Measurements from ENCODE around the gene MAGI2. TPM values are rescaled to one million over a fixed set of nuclear protein-coding genes. Genes with fewer than 3 reads are reported as not detected.
A peak's percentile ranks its signal among the peaks of the same experiment; 100 is the strongest.

The MAGI2 gene
- polyA plus RNA-seq = under 1 TPM; 0.67 to 0.79 TPM

DNA sequence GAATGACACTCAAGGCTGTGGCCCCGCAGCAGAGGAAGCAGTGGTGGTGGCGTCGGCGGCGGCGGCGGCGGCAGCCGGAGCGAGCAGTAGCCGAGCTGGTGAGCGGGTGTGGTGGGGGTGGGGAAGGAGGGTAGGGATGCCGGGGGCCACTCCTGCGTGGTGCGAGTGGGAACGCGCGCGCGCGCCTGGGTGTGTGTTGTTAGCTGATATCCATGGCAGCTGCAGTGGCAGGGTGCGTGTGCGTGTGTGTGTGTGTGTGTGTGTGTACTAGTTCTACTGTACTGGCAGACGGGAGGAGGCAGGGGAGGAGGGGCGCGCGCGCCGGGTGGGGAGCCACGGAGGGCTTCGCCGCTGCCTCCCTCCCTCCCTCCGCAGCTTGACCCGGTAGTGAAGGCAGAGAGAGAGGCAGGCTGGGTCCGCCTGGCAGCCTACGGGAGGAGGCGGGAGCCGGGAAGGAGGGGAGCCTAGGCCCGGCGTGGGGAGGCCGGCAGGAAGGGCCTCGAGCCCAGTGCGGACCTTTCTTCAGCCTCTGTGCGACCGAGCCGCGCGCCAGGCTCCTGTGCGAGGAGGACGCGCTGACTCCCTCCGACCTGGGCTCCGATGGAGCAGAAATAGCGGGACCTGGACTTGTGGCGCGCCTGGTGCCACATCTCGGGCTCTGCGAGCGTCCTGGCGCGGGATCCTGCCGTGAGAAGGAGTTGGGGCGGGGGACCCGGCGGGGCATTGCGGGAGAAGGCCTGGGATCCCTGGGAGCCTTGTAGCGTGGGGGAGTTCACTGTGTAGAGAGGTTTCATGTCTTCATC, at the start of gene MAGI2:
MAGI2 (minus strand) TSS at position 110 of the 803 bp plus-strand sequence. CDS start 347 bp downstream, outside the sequence.
- 2% methylated on average over 60 to 67 of the region's 67 CpGs for WGBS, 2 donors
- H3K4me1 ChIP-seq (ENCODE audit: control insufficient read depth in 2 of 2, insufficient read depth in 2 of 2, low read length in 1 of 2) = peaks cover 0 to 6% of the 10 kb centered on the region in 2 donors

DNA sequence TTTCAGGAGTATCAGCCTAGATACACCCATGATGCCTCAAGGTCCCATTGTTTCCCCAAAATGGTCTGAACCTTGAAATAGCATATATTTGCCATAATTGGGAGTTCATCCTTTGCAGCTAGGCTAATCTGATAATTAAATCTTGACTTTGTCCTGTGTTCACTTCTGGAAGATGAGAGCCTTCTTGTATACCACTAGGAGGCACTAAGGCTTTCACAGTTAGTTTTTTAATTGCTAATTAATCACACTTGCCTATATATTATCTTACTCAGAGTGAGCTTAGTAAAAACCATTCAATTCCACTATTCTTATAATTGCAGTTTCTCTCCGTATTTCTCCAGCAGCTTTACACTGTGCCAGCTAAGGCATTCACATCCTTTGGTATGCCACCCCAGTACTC, 48.7 kb upstream of the MAGI2 start:
- H3K4me1 ChIP-seq (ENCODE audit: control insufficient read depth in 2 of 2, insufficient read depth in 2 of 2, low read length in 1 of 2) = no peaks in the 10 kb centered on the region
- 69 to 89% methylated on average over 1 of the region's 1 CpG for WGBS, 2 donors
- no peak overlapping the region for H3K4me3 ChIP-seq (ENCODE audit: low read depth in 1 of 2, low read length in 2 of 2)
- H3K9me3 ChIP-seq (ENCODE audit: control insufficient read depth in 2 of 2, insufficient read depth in 1 of 2, low read depth in 1 of 2, low read length in 1 of 2) = no peaks in the 10 kb centered on the region
- H3K27ac ChIP-seq (ENCODE audit: low read depth in 2 of 2, low read length in 1 of 2) = no peak overlapping the region
- no peaks in the 10 kb centered on the region for H3K27me3 ChIP-seq (ENCODE audit: control insufficient read depth in 1 of 2, insufficient read depth in 2 of 2, low read length in 2 of 2)
- H3K36me3 ChIP-seq (ENCODE audit: control insufficient read depth in 2 of 2, insufficient read depth in 2 of 2, low read length in 1 of 2) = no peaks in the 10 kb centered on the region

More for the DNA sequence above, at the start of gene MAGI2:
- peaks cover 0 to 2% of the 10 kb centered on the region in 2 donors for H3K9me3 ChIP-seq (ENCODE audit: control insufficient read depth in 2 of 2, insufficient read depth in 1 of 2, low read depth in 1 of 2, low read length in 1 of 2)
- H3K27ac ChIP-seq (ENCODE audit: low read depth in 2 of 2, low read length in 1 of 2) = peak within 1 kb of the TSS; percentile 78 to 92
- H3K27me3 ChIP-seq (ENCODE audit: control insufficient read depth in 1 of 2, insufficient read depth in 2 of 2, low read length in 2 of 2) = no peaks in the 10 kb centered on the region
- H3K36me3 ChIP-seq (ENCODE audit: control insufficient read depth in 2 of 2, insufficient read depth in 2 of 2, low read length in 1 of 2) = no peaks in the 10 kb centered on the region
- H3K4me3 ChIP-seq (ENCODE audit: low read depth in 1 of 2, low read length in 2 of 2) = peak within 1 kb of the TSS; percentile 34 to 53

DNA sequence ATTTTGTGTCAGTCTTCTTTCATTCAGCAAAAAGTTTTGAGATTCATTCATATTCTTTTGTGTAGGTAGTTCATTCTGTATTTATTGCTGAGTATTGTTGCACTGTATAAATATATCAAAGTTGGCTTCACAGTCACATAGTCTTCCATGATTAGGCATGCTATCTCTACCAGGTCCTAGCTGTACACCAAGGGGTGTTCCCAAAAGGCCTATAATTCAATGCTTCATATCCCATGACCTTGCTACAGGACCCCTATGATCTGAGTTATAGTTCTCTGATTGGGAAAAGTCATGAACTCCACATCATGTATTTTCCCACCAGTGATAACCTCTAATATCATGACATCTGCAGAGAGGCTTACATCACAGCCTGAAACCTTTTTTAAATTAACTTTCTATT, 47.3 kb upstream of the MAGI2 start:
- Histone ChIP-seq H3K9me3 (ENCODE audit: control insufficient read depth in 2 of 2, insufficient read depth in 1 of 2, low read depth in 1 of 2, low read length in 1 of 2) (no peaks in the 10 kb centered on the region), H3K4me1 (ENCODE audit: control insufficient read depth in 2 of 2, insufficient read depth in 2 of 2, low read length in 1 of 2) (no peaks in the 10 kb centered on the region), H3K4me3 (ENCODE audit: low read depth in 1 of 2, low read length in 2 of 2) (no peak overlapping the region), H3K27ac (ENCODE audit: low read depth in 2 of 2, low read length in 1 of 2) (no peak overlapping the region), H3K36me3 (ENCODE audit: control insufficient read depth in 2 of 2, insufficient read depth in 2 of 2, low read length in 1 of 2) (no peaks in the 10 kb centered on the region), H3K27me3 (ENCODE audit: control insufficient read depth in 1 of 2, insufficient read depth in 2 of 2, low read length in 2 of 2) (no peaks in the 10 kb centered on the region)

- Histone ChIP-seq H3K4me3 (ENCODE audit: low read depth in 1 of 2, low read length in 2 of 2) (no peak overlapping the region), H3K27me3 (ENCODE audit: control insufficient read depth in 1 of 2, insufficient read depth in 2 of 2, low read length in 2 of 2) (no peaks in the 10 kb centered on the region), H3K36me3 (ENCODE audit: control insufficient read depth in 2 of 2, insufficient read depth in 2 of 2, low read length in 1 of 2) (no peaks in the 10 kb centered on the region), H3K4me1 (ENCODE audit: control insufficient read depth in 2 of 2, insufficient read depth in 2 of 2, low read length in 1 of 2) (no peaks in the 10 kb centered on the region), H3K9me3 (ENCODE audit: control insufficient read depth in 2 of 2, insufficient read depth in 1 of 2, low read depth in 1 of 2, low read length in 1 of 2) (no peaks in the 10 kb centered on the region), H3K27ac (ENCODE audit: low read depth in 2 of 2, low read length in 1 of 2) (no peak overlapping the region)
- 72 to 76% methylated on average over 3 of the region's 3 CpGs for WGBS, 2 donors
These were observed 44.3 kb upstream of the MAGI2 start for GRCh38 chr7:79497728-79498127.

- Histone ChIP-seq H3K4me3 (ENCODE audit: low read depth in 1 of 2, low read length in 2 of 2) (no peak overlapping the region), H3K36me3 (ENCODE audit: control insufficient read depth in 2 of 2, insufficient read depth in 2 of 2, low read length in 1 of 2) (no peaks in the 10 kb centered on the region), H3K9me3 (ENCODE audit: control insufficient read depth in 2 of 2, insufficient read depth in 1 of 2, low read depth in 1 of 2, low read length in 1 of 2) (no peaks in the 10 kb centered on the region), H3K27ac (ENCODE audit: low read depth in 2 of 2, low read length in 1 of 2) (no peak overlapping the region), H3K4me1 (ENCODE audit: control insufficient read depth in 2 of 2, insufficient read depth in 2 of 2, low read length in 1 of 2) (no peaks in the 10 kb centered on the region), H3K27me3 (ENCODE audit: control insufficient read depth in 1 of 2, insufficient read depth in 2 of 2, low read length in 2 of 2) (no peaks in the 10 kb centered on the region)
- WGBS, 2 donors = 63 to 65% methylated on average over 6 of the region's 6 CpGs
These were observed 42.2 kb upstream of the MAGI2 start for GRCh38 chr7:79495544-79496272.

DNA sequence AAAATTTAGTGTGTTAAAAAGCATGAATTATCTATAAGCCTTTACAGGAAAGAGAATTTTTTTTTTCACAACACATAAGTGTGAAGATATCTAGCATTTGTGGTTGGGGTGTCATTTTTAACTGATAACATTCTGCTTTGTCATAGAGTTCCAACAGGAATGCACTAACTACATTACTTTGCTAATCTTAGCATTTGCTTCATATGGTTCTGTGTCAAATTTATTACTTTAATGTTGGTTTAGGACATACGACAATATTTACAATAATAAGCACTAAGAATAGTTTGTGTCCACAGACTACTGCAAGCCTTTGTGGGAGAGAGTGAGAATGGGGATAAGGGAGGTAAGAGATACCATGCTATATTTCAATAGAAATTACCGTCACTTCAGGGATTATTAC, 40.6 kb upstream of the MAGI2 start:
- Histone ChIP-seq H3K27ac (ENCODE audit: low read depth in 2 of 2, low read length in 1 of 2) (no peak overlapping the region), H3K36me3 (ENCODE audit: control insufficient read depth in 2 of 2, insufficient read depth in 2 of 2, low read length in 1 of 2) (no peaks in the 10 kb centered on the region), H3K9me3 (ENCODE audit: control insufficient read depth in 2 of 2, insufficient read depth in 1 of 2, low read depth in 1 of 2, low read length in 1 of 2) (no peaks in the 10 kb centered on the region), H3K4me3 (ENCODE audit: low read depth in 1 of 2, low read length in 2 of 2) (no peak overlapping the region), H3K4me1 (ENCODE audit: control insufficient read depth in 2 of 2, insufficient read depth in 2 of 2, low read length in 1 of 2) (no peaks in the 10 kb centered on the region), H3K27me3 (ENCODE audit: control insufficient read depth in 1 of 2, insufficient read depth in 2 of 2, low read length in 2 of 2) (no peaks in the 10 kb centered on the region)
- WGBS, 2 donors = 57 to 65% methylated on average over 2 of the region's 2 CpGs

DNA sequence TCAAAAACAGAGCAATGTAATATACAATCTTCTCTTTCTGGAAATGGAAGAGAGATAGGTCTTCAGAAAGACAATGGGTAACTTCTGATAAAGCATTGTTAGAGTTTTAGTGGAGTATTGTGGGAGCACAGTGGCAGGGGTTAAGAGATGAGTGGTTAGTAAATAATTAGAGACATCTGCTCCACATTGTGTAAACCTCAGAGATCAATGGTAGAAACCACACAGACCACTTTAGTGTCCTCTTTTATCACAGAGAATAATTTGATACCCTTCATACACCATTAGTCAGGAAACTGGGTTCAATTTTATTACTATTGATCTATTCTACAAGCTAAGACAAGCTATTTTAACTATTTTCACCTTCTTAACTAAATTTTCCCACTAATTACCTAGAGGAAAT, 35.9 kb upstream of the MAGI2 start:
- Histone ChIP-seq H3K4me1 (ENCODE audit: control insufficient read depth in 2 of 2, insufficient read depth in 2 of 2, low read length in 1 of 2) (no peaks in the 10 kb centered on the region), H3K36me3 (ENCODE audit: control insufficient read depth in 2 of 2, insufficient read depth in 2 of 2, low read length in 1 of 2) (no peaks in the 10 kb centered on the region), H3K27me3 (ENCODE audit: control insufficient read depth in 1 of 2, insufficient read depth in 2 of 2, low read length in 2 of 2) (no peaks in the 10 kb centered on the region), H3K4me3 (ENCODE audit: low read depth in 1 of 2, low read length in 2 of 2) (no peak overlapping the region), H3K9me3 (ENCODE audit: control insufficient read depth in 2 of 2, insufficient read depth in 1 of 2, low read depth in 1 of 2, low read length in 1 of 2) (no peaks in the 10 kb centered on the region), H3K27ac (ENCODE audit: low read depth in 2 of 2, low read length in 1 of 2) (no peak overlapping the region)

DNA sequence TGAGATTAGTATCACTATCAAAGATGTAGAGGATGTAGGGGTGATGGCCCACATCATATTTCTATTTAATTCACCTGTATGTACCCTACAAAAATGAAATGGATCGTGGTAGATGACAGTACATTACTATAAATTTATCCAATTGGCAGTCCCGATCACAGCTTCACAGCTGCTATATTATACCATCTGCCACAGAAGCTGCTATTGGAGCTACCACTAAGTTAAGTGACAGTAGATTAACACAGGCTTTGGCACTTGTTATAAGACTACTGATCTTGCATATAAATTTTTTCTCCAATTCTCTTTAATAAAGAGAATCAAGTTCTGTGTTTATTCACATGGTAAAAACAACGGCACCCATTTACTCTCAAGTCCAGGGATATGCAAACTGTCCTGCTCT, 24.9 kb upstream of the MAGI2 start:
- no peaks in the 10 kb centered on the region for H3K36me3 ChIP-seq (ENCODE audit: control insufficient read depth in 2 of 2, insufficient read depth in 2 of 2, low read length in 1 of 2)
- no peaks in the 10 kb centered on the region for H3K4me1 ChIP-seq (ENCODE audit: control insufficient read depth in 2 of 2, insufficient read depth in 2 of 2, low read length in 1 of 2)
- no peaks in the 10 kb centered on the region for H3K9me3 ChIP-seq (ENCODE audit: control insufficient read depth in 2 of 2, insufficient read depth in 1 of 2, low read depth in 1 of 2, low read length in 1 of 2)
- no peaks in the 10 kb centered on the region for H3K27me3 ChIP-seq (ENCODE audit: control insufficient read depth in 1 of 2, insufficient read depth in 2 of 2, low read length in 2 of 2)
- H3K27ac ChIP-seq (ENCODE audit: low read depth in 2 of 2, low read length in 1 of 2) = no peak overlapping the region
- WGBS, 2 donors = 82 to 88% methylated on average over 3 of the region's 3 CpGs
- no peak overlapping the region for H3K4me3 ChIP-seq (ENCODE audit: low read depth in 1 of 2, low read length in 2 of 2)

GRCh38 chr7:79475455-79475854, 22.0 kb upstream of the MAGI2 start:
- Histone ChIP-seq H3K27me3 (ENCODE audit: control insufficient read depth in 1 of 2, insufficient read depth in 2 of 2, low read length in 2 of 2) (no peaks in the 10 kb centered on the region), H3K9me3 (ENCODE audit: control insufficient read depth in 2 of 2, insufficient read depth in 1 of 2, low read depth in 1 of 2, low read length in 1 of 2) (no peaks in the 10 kb centered on the region), H3K27ac (ENCODE audit: low read depth in 2 of 2, low read length in 1 of 2) (no peak overlapping the region), H3K4me1 (ENCODE audit: control insufficient read depth in 2 of 2, insufficient read depth in 2 of 2, low read length in 1 of 2) (no peaks in the 10 kb centered on the region), H3K4me3 (ENCODE audit: low read depth in 1 of 2, low read length in 2 of 2) (no peak overlapping the region), H3K36me3 (ENCODE audit: control insufficient read depth in 2 of 2, insufficient read depth in 2 of 2, low read length in 1 of 2) (no peaks in the 10 kb centered on the region)
- 47 to 61% methylated on average over 1 of the region's 1 CpG for WGBS, 2 donors

- no peaks in the 10 kb centered on the region for H3K36me3 ChIP-seq (ENCODE audit: control insufficient read depth in 2 of 2, insufficient read depth in 2 of 2, low read length in 1 of 2)
- H3K9me3 ChIP-seq (ENCODE audit: control insufficient read depth in 2 of 2, insufficient read depth in 1 of 2, low read depth in 1 of 2, low read length in 1 of 2) = no peaks in the 10 kb centered on the region
- no peak overlapping the region for H3K27ac ChIP-seq (ENCODE audit: low read depth in 2 of 2, low read length in 1 of 2)
- no peak overlapping the region for H3K4me3 ChIP-seq (ENCODE audit: low read depth in 1 of 2, low read length in 2 of 2)
- no peaks in the 10 kb centered on the region for H3K27me3 ChIP-seq (ENCODE audit: control insufficient read depth in 1 of 2, insufficient read depth in 2 of 2, low read length in 2 of 2)
- 71 to 76% methylated on average over 1 of the region's 1 CpG for WGBS, 2 donors
- no peaks in the 10 kb centered on the region for H3K4me1 ChIP-seq (ENCODE audit: control insufficient read depth in 2 of 2, insufficient read depth in 2 of 2, low read length in 1 of 2)
These were observed 18.2 kb upstream of the MAGI2 start for GRCh38 chr7:79471699-79472098.
